IPS DF 4.7 (cell line): ENCODE measurements around the gene RFLNA.

Source experiments
- DNase-seq: peaks from one replicate; pipeline ENCODE4 v3.0.0-alpha.2; 2013; ENCODE audit warnings: low spot score; ENCODE audit errors: extremely low read depth

The RFLNA gene

DNA sequence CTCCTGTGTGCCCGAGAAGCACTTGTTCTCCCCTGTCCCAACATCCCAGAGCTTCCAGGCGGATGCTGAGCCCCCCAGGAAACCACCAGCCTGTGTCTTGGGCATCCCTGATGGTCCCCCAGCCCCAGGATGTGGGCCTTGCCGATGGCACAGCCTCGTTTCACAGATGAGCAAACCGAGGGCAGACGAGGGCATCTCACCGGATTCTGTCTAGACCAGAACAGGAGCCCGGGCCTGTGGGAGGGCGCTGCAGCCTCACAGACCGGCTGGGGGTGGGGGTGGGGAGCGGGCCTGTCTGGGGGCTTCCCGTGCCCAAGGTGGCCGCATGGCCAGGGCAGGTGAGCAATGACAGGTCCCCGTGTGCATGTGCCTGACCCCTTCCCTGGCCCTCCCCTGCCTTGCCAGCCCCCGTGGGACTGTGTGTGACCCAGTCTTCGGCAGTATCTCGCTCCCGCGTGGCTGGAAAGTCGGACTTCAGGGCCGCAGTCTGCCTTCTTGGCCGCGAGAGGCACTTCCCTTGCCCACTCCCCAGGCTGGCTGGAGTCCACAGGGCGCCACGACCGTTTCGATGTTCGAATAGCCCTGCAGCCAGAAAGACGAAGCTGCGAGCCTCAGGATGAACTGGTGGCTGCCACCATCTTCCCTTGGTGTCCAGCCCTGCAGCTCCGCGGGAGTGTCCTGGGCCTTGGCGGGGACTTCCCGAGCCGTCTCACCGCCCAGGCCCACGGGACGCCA, 8.9 kb downstream of the RFLNA start:
- no peak for DNase-seq

DNA sequence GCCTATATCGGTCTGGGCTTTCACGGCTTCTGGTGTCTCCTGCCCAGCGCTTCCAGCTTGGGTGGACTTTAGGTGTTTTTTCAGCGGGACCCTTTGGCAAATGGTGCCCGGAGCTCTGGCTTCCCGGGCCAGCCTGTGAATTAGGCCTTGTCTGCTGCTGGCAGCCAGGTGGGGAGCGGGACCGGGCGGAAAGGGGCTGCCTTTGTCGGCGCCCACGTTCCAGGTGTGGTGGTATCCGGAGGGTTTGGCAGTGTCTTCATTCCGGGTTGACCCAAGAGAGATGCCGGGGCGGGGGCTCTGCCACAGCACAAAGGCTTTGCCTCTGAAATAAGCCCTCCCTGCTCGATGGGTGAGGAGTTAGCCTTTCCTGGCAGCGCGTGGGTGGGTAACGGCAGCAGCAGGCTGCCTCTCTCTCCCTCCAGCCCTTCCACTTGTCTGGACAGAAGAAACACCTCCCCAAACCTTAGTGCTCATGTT, 9.5 kb downstream of the RFLNA start:
- DNase-seq, result no peak

DNA sequence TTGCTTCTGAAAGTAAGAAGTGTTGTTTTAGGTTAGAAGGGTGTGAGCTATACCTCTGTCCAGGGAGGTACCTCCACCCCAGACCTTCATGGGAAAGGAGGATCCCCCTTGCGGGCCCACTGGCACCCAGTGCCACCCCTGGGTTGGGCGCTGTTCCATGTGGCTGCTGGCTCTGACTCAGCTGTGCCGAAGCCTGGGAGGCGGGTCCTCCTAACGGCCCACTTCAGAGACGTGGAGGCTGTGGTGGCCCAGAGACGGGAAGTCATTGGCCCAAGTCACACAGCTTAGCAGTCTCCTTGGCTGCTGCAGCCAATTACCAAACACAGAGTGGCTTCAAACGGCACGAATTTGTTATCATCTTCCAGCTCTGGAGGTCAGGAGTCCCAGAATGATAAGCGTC, 10.2 kb downstream of the RFLNA start:
- DNase-seq, result no peak

DNA sequence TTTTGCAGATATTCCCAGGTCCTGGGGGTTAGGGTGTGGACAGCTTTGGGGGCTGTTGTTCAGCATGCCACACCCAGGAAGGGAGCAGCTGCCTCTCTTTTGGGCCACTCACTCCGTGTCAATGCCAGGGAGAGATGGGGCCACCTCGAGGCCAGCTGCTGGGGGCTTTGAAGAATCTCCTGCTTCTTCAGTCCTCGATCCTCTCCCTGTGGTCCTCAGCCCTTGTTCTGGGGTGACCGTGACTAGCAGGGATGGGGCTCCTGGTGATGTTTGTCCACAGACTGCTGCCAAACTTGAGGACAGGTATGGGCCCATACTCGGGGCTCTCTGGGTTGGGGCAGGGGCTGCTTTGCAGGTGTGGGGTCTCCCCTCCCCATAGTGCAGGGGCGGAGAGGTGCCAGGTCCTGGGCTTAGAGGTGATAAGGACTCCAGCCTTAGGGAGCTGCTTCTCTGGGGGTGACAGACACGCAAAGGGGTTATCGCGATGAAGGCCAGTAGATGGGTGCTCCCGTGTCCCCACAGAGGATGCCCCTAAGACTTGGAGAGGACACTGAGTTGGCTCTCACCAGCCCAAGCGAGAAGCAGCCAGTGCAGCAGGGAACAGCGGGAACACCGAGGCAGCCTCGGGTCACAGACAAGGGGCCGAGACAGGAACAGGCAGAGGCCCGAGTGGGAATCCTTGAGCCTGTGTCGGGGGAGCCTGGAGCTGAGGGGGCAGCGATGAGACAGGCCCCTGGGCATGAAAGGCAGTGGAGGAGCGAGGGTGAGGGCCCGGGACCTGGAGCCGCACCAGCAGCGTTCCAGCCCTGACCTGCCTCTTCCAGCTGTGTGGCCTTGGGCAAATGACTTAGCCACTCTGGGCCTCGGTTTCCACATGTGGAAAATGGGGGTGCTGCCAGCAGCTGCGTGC, 11.1 kb downstream of the RFLNA start:
- no peak for DNase-seq

DNA sequence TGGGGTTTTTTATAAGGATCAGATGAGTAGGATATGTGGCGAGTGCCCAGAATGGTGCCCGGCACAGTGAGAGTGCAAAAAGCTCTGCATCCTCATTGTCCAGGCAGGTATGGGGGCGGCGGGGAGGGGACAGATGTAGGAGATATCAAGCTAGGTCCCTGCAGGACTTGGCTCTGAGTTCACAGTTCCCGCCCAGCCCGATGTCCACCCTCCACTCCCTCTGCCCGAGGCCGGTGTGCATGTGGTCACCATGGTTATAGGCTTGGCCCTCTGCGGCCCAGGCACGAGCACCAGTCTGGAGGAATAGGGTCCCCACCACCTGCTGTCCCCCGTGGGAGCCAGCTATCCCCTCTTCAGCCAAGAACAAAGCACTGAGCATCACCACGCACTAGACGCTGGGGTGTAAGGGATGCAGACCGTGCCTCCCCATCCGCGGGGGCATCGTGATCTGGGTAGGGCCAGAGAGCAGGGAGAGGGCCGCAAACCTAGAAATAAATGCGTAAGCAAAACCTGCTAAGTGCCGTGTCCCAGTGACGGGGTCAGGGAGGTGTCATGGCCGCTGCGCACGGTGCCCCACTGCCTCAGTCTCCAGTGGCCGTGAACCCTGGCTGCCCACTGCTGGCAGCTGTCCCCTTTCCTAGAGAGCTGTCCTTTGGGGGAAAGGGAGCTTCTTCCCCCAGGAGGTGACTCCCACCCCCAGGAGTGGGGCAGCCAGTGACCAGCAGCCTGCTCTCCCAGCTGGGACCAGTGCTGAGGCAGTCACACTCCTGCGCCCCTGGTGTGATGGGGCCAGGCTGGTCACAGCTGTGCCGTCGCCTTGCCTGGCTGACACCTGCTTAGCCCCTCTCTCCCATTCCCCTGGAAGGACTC, 12.0 kb downstream of the RFLNA start:
- DNase-seq, result no peak

DNA sequence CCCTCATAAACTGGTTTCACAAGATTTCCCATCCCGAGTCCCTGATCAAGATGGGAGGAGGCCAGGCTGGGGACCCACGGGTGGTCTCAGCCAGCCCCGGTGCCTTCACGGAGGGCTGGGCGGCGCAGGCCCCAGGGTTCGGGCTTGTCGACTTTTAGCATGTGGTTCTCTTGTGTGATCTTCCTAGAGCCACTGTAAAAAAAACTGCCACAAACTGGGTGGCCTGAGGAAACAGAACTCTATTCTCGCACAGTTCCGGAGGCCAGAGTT, 12.6 kb downstream of the RFLNA start:
- no peak for DNase-seq

DNA sequence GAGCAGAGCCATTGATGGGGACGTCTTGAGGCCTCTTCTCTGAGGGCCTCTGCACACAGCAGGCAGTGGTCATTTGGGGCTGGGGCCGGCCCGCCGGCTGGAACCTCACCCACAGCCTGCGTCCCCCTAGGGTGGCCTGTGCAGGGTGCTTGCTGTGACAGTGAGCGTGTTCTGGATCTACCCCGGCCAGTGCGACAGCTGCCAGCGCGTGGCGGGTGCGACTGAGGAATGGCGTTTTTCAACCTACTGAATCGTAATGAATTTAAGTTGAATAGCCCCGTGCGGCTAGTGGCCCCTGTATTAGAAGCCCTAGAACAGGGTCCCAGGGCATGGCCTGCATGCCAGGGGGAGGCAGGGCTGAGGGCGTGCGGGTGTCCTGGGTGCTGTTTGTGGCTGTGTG, 13.8 kb downstream of the RFLNA start:
- DNase-seq, result no peak

DNA sequence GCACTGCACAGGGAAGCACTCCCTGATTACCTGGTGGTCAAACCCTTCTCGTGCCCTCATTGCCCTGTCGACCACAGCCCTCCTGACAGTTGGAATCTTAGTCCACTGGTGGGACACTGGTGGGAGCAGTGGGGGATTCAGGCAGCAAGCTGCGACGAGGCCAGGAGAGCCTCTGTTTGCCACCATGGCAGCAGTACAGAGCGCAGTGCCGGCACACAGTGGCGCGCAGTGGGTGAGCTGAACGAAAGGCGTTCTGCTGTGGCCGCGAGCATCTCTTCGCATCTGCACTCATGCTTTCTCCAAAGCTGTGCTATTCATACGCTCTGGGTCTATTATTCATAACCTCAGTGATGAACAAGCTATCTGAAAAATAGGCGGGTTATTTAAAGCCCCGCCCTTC, 14.3 kb downstream of the RFLNA start:
- DNase-seq, result no peak

DNA sequence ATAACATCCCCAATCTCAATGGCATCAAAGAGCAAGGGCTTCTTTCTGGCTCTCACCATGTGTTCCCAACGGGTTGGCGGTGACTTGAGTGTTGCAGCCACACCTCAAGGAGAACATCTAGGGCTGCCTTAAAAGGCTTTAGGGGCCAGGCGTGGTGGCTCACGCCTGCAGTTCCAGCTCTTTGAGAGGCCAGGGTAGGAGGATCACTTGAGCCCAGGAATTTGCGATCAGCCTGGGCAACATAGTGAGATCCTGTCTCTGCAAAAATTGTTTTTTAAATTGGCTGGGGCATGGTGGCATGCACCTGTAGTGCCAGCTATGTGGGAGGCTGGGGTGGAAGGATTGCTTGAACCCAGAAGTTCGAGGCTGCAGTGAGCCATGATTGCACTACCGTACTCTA, 14.9 kb downstream of the RFLNA start:
- DNase-seq, result no peak

DNA sequence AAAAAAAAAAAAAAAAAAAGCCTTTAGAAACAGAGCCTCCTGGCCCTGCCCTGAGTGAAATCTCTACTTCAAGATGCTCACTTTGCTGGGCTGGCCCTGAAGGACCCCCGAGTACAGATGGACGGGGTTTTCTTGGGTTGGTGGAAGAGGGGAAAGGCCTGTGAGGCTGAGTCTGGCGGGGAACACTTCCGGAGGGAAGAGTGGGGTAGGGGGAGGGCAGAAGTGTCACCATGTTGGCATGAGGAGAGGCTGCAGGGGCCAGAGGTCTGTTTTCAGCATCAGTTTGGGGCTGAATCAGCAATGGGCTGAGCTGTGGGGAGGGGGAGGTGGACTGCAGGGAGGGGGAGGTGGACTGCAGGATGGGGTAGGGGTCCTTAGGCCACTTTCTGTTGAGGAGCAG, 15.3 kb downstream of the RFLNA start:
- no peak for DNase-seq

DNA sequence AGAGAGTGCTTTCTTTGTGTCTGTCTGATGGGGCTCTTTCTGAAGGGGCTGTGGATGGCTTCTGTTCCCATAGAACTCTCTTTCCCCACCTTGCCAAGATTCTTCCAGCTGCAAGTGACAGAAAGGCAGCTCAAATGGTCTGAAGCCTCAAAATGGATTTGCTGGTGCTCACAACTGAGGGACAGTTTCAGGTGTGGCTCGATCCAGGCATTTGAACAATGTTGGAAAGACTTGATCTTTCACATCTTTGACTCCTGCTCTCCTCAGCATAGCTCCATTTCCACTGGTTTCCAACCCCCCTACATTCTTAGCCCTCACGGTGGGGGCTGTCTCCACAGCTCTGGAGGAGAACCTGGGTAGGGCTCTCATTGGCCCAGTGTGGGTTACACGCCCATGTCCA, 15.9 kb downstream of the RFLNA start:
- no peak for DNase-seq

DNA sequence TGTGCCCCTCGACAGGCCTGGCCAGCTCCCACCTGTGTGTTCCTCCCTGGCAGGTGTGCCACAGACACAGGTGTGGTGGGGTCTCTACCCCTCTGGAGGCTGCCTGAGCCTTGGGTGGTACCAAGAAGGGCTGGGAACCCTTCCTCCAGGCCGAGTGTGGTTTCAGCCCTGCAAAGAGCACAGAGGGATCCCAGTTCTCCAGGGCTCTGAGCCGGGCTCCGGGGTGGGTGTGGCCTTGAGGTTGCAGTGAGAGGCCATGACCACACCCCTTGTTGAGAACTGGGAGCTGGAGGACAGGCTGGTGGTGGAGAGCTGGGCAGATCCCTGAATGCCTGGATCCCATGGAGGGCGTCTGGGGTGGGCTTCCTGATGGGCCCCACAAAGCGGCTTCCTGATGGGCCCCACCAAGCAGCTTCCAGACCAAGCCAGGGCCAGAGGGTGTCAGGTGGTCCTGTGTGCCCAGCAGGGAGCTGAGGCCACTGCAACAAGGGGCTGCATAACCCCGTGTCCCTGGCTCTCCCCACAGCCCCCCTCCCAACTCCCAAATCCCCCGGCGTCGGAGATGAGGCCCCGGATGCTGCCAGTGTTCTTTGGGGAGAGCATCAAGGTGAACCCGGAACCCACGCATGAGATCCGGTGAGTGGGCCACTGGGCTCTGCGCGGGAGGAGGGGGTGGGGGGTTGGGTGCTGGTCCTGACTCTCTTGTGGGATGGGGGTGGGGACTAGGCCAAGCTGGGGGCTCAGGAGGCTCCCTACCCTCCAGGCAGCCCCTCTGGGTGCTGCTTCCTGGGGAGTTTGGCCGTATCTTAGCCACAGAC, 16.6 kb downstream of the RFLNA start:
- DNase-seq, result no peak

DNA sequence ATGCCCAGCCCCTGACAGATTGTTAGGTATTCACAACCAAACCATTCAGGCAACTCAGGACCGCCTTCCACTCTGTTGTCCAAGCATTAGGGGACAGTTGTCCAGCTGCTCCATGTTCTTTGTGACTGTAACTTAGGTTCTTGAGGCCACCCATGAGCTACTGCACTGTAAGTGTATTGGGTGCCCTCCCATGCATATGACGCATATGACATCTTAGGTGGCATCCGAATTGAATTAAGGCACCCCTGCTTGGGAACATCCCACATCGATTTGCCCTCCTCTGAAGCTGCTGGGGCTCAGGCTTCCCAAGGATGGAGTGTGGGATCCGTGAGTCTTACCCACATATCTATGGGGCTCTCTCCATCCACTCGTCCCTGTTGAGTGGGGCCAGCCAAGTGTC, 17.7 kb downstream of the RFLNA start:
- no peak for DNase-seq

DNA sequence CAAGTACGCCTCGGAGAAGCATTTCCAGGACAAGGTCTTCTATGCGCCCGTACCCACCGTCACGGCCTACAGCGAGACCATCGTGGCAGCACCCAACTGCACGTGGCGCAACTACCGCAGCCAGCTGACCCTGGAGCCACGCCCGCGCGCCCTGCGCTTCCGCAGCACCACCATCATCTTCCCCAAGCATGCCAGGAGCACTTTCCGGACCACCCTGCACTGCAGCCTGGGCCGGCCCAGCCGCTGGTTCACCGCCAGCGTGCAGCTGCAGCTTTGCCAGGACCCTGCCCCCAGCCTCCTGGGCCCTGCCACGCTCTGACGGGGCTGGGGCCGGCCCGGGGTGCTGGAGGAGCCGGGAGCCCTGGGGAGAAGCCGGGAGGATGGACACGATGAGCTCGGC, 19.3 kb downstream of the RFLNA start:
- DNase-seq, result no peak

DNA sequence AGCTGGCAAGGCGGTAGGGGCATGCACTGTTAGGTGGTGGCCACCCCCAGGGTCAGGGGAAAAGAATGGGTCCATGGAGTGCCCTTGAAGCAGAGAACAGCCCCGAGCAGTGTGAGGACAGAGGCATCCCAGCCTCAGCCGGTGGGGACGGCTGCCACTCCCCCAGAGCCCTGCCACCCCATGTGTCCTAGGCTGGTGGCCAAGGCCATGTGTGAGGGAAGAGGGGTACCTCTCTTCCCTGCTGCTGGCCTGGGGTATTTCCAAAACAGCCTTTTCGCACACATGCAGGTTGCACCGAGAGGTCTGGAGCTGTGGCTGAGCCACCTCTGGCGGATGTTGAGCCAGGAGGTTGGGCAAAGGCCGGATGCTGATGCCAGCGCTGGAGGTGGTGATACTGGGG, 19.9 kb downstream of the RFLNA start:
- DNase-seq, result no peak

DNA sequence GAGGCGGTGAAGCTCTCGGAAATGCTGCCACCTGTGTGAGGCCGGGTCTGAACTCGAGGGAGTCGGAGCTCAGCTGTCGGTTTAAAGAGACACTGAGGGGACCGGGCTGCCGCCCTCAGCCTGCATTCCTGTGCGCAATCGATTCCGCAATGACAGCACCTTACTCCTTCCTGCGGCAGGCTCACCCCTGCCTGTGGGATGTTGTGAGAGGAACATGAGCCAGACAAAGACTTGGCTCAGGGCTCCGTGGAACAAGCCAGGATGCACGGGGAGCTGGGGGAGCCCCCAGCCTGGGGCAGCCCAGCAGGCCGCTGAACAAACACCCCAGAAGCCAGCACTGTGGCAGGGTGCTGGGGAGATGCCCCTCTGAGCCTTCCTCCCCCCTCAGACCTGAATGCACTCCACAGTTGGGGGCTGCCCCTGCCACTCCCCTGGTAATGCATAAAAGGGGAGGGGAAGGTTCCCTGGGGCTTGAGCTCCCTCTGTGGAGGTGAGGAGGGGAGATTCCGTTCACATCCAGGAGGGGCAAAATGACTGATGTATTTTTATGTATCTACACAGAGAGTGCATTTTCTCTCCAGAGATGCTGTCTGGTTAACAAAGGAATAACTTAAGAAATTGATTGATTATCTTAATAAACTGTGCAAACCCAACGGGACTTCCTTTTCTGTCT, 20.6 kb downstream of the RFLNA start:
- no peak for DNase-seq

DNA sequence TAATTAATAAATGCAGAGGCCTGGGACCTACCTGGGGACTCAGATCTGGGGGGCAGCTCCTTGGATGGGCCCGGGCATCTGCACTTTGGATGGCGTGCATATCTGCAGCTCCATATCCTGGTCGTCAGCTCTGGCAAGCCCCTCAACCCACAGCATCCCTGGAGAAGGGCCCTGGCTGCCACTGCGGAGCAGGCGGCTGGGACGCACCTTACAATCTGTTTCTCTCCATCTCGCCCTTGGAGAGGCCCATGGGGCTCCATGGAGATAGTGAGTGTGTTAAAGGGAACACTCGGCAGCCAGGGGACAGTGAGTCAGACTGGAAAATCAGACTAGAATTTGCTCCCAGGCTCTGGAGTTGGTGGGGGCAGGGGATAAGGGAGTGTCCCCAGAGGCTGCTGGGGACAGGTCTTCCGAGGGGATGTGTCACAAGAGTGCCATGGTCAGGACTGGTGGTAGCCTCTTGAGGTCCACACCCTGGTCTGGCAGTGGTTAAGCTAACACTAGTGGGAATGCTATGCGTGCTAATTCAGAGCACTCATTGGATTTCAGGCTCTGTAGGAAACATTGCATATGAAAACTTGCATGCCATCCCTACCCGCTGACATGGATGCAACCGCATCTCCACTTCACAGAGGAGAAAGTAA, 21.5 kb downstream of the RFLNA start:
- no peak for DNase-seq

DNA sequence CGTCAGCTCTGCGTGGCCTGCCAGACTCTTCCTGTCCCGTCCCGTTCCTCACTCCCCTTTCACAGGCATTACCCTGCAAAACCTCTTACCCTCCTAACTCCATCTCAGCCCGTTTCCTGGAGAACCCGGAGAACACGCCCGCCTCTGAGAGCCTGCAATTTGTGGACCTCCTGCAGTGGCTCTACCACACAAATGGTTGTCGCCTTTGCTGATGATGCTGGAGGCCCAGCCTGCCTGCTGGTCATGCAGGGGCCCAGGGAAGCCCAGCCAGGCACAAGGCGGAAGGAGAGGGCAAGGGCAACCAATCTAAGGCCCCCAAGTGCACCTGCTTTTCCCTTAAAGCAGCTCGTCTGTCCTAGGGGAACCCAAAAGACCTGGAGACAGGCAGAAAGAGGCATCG, 22.5 kb downstream of the RFLNA start:
- no peak for DNase-seq

DNA sequence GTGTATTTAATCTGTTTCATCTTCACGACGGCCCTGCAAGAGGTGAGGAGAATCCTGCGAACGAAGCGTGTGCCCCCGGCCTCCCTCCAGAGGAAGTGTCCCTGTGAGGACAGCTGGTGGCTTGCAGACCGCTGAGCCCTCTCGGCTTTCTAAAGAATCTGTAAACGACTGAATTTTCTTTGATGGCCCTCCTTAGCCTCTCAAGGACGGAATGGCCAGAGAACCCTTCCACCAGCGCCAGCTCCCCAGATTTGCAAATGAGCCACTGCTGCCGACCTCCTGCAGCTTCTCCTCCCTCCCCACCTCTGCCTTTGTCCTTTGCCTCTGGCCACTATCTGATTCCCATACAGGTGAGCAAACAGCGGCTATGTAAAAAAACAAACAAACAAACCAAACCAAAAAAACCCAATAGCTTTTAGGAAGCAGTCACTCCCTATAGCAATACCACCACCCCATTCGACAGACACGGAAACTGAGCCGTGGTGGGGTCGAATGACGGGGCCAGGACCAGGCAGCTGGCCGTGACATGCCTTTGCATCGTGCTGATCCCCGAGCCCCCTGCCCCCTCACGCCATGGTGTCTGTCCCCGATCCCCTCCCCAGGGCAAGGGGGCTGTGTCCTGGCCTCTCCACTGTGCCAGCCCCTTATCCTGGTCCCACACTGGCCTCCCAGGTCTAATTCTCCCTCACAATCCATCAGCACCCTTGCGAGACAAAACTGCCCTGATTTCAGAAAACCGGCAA, 23.6 kb downstream of the RFLNA start:
- no peak for DNase-seq
